SK-N-SH treated with all-trans-retinoic acid at 6 μM for 48 hours (cell line): ENCODE results near the gene CD59.

ENCODE experiments used
- ATAC-seq: fragments of 200-7000 bp; cut with Tn5 transposase; 3 replicates; pipeline ENCODE4 v1.9.1; 2020; ENCODE audit warnings: mild to moderate bottlenecking, moderate library complexity
- ARNTL ChIP-seq: fragments of 450-650 bp; formaldehyde crosslinking; IDR thresholded peaks from 2 replicates; pipeline ENCODE4 v1.5.0; 2020; ENCODE audit warnings: low read depth, mild to moderate bottlenecking, moderate library complexity, borderline replicate concordance
- BACH2 ChIP-seq: fragments of 250-450 bp; sonication (Bioruptor Pico); IDR thresholded peaks from 2 replicates; pipeline ENCODE4 v1.9.0; 2021; ENCODE audit warnings: mild to moderate bottlenecking, borderline replicate concordance
- ESRRG ChIP-seq: fragments of 250-450 bp; sonication (Bioruptor Pico); IDR thresholded peaks from 2 replicates; pipeline ENCODE4 v1.6.1; 2021; ENCODE audit warnings: mild to moderate bottlenecking
- RARB ChIP-seq: fragments of 250-450 bp; sonication (Bioruptor Pico); IDR thresholded peaks from 2 replicates; pipeline ENCODE4 v1.8.0; 2021; ENCODE audit warnings: mild to moderate bottlenecking, moderate library complexity
- SNAI2 ChIP-seq: fragments of 250-450 bp; sonication (Bioruptor Pico); IDR thresholded peaks from 2 replicates; pipeline ENCODE4 v1.5.0; 2020; ENCODE audit warnings: mild to moderate bottlenecking, moderate library complexity
- TCF4 ChIP-seq: fragments of 250-450 bp; sonication (Bioruptor Pico); IDR thresholded peaks from 2 replicates; pipeline ENCODE4 v1.8.0; 2021; ENCODE audit warnings: mild to moderate bottlenecking, moderate library complexity, borderline replicate concordance
- TOX ChIP-seq: fragments of 250-450 bp; sonication (Bioruptor Pico); IDR thresholded peaks from 2 replicates; pipeline ENCODE4 v1.8.0; 2021; ENCODE audit warnings: mild to moderate bottlenecking, moderate library complexity, borderline replicate concordance
- ZC3H10 ChIP-seq: fragments of 250-450 bp; sonication (Bioruptor Pico); IDR thresholded peaks from 2 replicates; pipeline ENCODE4 v1.5.1; 2021; ENCODE audit warnings: mild to moderate bottlenecking, moderate library complexity
- ZFP3 ChIP-seq: fragments of 250-450 bp; sonication (Bioruptor Pico); IDR thresholded peaks from 2 replicates; pipeline ENCODE4 v1.5.0; 2020; ENCODE audit warnings: mild to moderate bottlenecking, moderate library complexity
- ZFP30 ChIP-seq: fragments of 450-650 bp; formaldehyde crosslinking; IDR thresholded peaks from 2 replicates; pipeline ENCODE4 v1.5.0; 2022; ENCODE audit warnings: mild to moderate bottlenecking, moderate library complexity
- ZNF565 ChIP-seq: fragments of 450-650 bp; formaldehyde crosslinking; conservative IDR thresholded peaks from 2 replicates; pipeline ENCODE4 v1.5.0; 2020; ENCODE audit warnings: low read depth, mild to moderate bottlenecking, moderate library complexity
- ZNF70 ChIP-seq: fragments of 450-650 bp; formaldehyde crosslinking; IDR thresholded peaks from 2 replicates; pipeline ENCODE4 v1.5.0; 2020; ENCODE audit warnings: mild to moderate bottlenecking, moderate library complexity
- ZNF8 ChIP-seq: fragments of 450-650 bp; formaldehyde crosslinking; IDR thresholded peaks from 2 replicates; pipeline ENCODE4 v1.5.0; 2020; ENCODE audit warnings: mild to moderate bottlenecking, moderate library complexity
- TF ChIP-seq, protein P1 (sequence below): fragments of 250-450 bp; sonication (Bioruptor Pico); IDR thresholded peaks from 2 replicates; pipeline ENCODE4 v1.5.1; 2021; ENCODE audit warnings: mild to moderate bottlenecking, moderate library complexity
- TF ChIP-seq, protein P2 (sequence below): fragments of 250-450 bp; sonication (Bioruptor Pico); IDR thresholded peaks from 2 replicates; pipeline ENCODE4 v1.5.1; 2020; ENCODE audit warnings: low read depth, mild to moderate bottlenecking, moderate library complexity
- TF ChIP-seq, protein P3 (sequence below): fragments of 250-450 bp; sonication (Bioruptor Pico); IDR thresholded peaks from 2 replicates; pipeline ENCODE4 v1.8.0; 2020; ENCODE audit warnings: mild to moderate bottlenecking, moderate library complexity, borderline replicate concordance
- TF ChIP-seq, protein P4 (sequence below): fragments of 250-450 bp; sonication (Bioruptor Pico); IDR thresholded peaks from 2 replicates; pipeline ENCODE4 v1.8.0; 2021; ENCODE audit warnings: low read depth, mild to moderate bottlenecking, moderate library complexity, borderline replicate concordance
- TF ChIP-seq, protein P5 (sequence below): fragments of 250-450 bp; sonication (Bioruptor Pico); IDR thresholded peaks from 2 replicates; pipeline ENCODE4 v1.5.0; 2020; ENCODE audit warnings: mild to moderate bottlenecking, moderate library complexity

Gene CD59

DNA sequence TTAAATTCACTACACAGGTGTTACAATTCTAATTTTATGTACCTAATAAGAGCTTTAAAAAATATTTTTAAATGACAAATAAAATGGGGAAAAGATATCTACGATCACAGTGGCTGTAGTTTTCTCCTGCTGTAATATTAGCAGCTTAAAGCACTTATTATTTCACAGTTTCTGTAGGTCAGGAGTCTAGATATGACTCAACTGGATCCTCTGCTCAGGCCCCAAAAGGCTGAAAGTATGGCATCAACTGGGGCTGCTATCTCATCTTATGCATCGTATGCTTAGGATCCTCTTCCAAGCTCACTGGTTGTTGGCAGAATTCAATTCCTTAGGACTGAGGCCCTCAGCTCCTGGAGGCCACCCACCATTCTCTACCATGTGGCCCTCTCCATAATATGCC lies 25.2 kb upstream of the CD59 start (continued):
- TF ChIP-seq TOX: no peak
- TF ChIP-seq, all 23 proteins: peak for 0

DNA sequence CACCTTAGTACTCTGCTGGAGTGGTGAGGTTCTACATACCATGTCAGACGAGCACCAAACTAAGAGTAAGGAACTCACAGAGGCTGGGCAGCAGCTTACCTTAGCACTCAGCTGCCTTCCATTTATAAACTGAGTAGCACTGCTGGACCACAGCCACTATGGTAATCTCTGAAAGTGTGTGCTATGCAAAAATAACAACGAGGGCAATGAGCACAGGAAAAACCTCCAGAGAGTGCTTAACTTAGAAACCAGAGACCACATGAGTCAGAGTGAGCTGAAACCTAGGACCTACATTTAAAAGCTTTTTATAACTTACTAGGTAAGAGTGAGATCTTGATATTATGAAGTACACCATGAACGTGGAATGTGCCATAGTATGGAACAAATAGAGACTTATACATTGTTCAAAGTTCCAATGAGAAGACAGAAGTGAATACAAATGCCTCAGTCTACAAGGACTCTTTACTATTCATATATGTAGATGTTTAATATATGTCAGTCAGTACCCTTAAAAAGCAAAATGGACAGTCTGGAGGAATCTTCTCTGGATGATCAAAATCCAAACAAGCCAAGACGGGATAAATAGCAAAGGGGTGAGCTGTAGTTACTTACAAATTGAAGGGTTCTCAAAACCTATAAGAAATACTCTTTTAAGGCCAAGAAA lies 17.2 kb upstream of the CD59 start:
- TF ChIP-seq, protein P1, sequence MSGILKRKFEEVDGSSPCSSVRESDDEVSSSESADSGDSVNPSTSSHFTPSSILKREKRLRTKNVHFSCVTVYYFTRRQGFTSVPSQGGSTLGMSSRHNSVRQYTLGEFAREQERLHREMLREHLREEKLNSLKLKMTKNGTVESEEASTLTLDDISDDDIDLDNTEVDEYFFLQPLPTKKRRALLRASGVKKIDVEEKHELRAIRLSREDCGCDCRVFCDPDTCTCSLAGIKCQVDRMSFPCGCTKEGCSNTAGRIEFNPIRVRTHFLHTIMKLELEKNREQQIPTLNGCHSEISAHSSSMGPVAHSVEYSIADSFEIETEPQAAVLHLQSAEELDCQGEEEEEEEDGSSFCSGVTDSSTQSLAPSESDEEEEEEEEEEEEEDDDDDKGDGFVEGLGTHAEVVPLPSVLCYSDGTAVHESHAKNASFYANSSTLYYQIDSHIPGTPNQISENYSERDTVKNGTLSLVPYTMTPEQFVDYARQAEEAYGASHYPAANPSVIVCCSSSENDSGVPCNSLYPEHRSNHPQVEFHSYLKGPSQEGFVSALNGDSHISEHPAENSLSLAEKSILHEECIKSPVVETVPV (CRISPR knock-in tag): no peak
- TF ChIP-seq, protein P2, sequence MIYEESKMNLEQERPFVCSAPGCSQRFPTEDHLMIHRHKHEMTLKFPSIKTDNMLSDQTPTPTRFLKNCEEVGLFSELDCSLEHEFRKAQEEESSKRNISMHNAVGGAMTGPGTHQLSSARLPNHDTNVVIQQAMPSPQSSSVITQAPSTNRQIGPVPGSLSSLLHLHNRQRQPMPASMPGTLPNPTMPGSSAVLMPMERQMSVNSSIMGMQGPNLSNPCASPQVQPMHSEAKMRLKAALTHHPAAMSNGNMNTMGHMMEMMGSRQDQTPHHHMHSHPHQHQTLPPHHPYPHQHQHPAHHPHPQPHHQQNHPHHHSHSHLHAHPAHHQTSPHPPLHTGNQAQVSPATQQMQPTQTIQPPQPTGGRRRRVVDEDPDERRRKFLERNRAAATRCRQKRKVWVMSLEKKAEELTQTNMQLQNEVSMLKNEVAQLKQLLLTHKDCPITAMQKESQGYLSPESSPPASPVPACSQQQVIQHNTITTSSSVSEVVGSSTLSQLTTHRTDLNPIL: no peak
- TF ChIP-seq ZNF8 (CRISPR knock-in tag) (no peak), TCF4 (CRISPR knock-in tag) (no peak), ZFP30 (no peak), BACH2 (no peak), ZC3H10 (CRISPR knock-in tag) (no peak), ZNF565 (CRISPR knock-in tag) (no peak), SNAI2 (CRISPR knock-in tag) (no peak), ESRRG (CRISPR knock-in tag) (no peak), ARNTL (CRISPR knock-in tag) (no peak), TOX (no peak)
- ATAC-seq: peak; percentile 50

DNA sequence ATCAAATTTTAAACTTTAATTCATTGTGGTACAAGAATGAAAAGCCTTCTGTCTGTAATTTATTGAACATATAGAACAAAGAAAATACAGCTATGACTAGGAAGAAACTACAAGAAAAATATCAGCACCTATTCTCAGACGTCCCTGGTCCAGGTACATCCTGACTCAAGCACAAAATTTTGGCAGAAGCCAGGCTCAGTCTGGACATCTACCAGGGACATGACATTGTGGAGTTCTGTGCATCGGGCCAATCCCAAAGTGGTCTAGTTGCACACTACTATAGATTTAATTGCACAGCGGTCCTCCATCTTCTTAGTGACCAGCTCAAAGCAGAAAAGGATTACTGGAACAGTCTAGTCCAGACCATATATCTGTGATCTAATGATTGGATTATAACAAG lies 15.7 kb upstream of the CD59 start:
- TF ChIP-seq, protein P3, sequence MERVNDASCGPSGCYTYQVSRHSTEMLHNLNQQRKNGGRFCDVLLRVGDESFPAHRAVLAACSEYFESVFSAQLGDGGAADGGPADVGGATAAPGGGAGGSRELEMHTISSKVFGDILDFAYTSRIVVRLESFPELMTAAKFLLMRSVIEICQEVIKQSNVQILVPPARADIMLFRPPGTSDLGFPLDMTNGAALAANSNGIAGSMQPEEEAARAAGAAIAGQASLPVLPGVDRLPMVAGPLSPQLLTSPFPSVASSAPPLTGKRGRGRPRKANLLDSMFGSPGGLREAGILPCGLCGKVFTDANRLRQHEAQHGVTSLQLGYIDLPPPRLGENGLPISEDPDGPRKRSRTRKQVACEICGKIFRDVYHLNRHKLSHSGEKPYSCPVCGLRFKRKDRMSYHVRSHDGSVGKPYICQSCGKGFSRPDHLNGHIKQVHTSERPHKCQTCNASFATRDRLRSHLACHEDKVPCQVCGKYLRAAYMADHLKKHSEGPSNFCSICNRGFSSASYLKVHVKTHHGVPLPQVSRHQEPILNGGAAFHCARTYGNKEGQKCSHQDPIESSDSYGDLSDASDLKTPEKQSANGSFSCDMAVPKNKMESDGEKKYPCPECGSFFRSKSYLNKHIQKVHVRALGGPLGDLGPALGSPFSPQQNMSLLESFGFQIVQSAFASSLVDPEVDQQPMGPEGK: no peak
- TF ChIP-seq ZNF8 (CRISPR knock-in tag) (no peak), RARB (CRISPR knock-in tag) (no peak), ZC3H10 (CRISPR knock-in tag) (no peak), ESRRG (CRISPR knock-in tag) (no peak), TCF4 (CRISPR knock-in tag) (no peak), ZNF70 (CRISPR knock-in tag) (no peak), ZFP30 (no peak), ARNTL (CRISPR knock-in tag) (no peak)
- TF ChIP-seq, protein P2: no peak
- TF ChIP-seq, protein P1 (CRISPR knock-in tag): no peak
- TF ChIP-seq, protein P4, sequence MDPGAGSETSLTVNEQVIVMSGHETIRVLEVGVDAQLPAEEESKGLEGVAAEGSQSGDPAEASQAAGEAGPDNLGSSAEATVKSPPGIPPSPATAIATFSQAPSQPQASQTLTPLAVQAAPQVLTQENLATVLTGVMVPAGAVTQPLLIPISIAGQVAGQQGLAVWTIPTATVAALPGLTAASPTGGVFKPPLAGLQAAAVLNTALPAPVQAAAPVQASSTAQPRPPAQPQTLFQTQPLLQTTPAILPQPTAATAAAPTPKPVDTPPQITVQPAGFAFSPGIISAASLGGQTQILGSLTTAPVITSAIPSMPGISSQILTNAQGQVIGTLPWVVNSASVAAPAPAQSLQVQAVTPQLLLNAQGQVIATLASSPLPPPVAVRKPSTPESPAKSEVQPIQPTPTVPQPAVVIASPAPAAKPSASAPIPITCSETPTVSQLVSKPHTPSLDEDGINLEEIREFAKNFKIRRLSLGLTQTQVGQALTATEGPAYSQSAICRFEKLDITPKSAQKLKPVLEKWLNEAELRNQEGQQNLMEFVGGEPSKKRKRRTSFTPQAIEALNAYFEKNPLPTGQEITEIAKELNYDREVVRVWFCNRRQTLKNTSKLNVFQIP (CRISPR knock-in tag): no peak
- TF ChIP-seq, all 23 proteins: peak for 0
- no peak for ATAC-seq

DNA sequence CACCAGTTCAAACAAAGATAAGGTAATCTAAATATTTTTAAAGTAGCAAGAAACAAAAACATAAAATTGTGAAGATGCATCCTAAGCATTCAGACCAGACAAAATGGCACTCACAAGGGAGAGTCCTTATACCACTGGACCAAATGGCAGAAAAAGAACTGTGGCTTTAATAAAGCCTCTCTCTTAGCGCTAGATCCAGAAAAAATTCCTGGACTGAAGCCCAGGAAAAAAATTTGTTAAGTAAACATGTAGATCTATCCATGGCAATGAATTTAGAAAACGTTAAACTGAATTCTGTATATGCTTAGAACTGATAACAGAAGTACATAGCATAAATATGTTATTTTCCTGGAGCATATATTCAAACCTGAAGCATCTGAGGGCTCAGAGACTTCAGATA lies 11.8 kb upstream of the CD59 start:
- ATAC-seq: peak; percentile 74
- TF ChIP-seq RARB (CRISPR knock-in tag) (no peak), ZFP3 (CRISPR knock-in tag) (no peak), ZFP30 (no peak), ZNF8 (CRISPR knock-in tag) (no peak), ZC3H10 (CRISPR knock-in tag) (no peak), BACH2 (no peak), ESRRG (CRISPR knock-in tag) (no peak), ZNF565 (CRISPR knock-in tag) (no peak), SNAI2 (CRISPR knock-in tag) (no peak)
- TF ChIP-seq, protein P5, sequence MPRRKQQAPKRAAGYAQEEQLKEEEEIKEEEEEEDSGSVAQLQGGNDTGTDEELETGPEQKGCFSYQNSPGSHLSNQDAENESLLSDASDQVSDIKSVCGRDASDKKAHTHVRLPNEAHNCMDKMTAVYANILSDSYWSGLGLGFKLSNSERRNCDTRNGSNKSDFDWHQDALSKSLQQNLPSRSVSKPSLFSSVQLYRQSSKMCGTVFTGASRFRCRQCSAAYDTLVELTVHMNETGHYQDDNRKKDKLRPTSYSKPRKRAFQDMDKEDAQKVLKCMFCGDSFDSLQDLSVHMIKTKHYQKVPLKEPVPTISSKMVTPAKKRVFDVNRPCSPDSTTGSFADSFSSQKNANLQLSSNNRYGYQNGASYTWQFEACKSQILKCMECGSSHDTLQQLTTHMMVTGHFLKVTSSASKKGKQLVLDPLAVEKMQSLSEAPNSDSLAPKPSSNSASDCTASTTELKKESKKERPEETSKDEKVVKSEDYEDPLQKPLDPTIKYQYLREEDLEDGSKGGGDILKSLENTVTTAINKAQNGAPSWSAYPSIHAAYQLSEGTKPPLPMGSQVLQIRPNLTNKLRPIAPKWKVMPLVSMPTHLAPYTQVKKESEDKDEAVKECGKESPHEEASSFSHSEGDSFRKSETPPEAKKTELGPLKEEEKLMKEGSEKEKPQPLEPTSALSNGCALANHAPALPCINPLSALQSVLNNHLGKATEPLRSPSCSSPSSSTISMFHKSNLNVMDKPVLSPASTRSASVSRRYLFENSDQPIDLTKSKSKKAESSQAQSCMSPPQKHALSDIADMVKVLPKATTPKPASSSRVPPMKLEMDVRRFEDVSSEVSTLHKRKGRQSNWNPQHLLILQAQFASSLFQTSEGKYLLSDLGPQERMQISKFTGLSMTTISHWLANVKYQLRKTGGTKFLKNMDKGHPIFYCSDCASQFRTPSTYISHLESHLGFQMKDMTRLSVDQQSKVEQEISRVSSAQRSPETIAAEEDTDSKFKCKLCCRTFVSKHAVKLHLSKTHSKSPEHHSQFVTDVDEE: no peak
- TF ChIP-seq, protein P3: no peak
